GM19043 (cell line): ENCODE measurements around the gene TMEM132A.

Experiments
- ATAC-seq: cut with Tn5 transposase; IDR thresholded peaks from one replicate; pipeline ENCODE4 v1.9.1; 2021; ENCODE audit warnings: low read depth; ENCODE audit not compliant: unreplicated experiment

TMEM132A gene

DNA sequence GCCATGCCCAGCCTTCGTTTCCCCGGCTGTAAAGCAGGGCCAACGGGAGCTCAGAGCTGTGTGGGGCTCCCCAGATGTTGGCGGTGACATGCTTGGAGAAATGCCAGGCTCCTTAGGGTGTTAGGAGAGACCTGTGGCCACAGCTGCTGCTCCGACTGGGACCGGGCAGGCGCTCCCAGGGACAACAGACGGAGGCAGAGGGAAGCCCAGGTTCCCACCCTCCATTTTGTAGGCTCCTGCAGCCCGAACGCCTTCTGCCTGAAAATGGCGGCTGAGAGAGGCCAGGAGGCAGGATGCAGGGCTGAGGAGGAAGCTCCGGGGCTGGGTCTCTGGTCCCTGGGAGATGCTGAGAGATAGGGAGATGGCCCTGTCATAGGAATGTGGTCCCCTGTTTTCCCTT, 57.3 kb downstream of the TMEM132A start:
- no peak for ATAC-seq

DNA sequence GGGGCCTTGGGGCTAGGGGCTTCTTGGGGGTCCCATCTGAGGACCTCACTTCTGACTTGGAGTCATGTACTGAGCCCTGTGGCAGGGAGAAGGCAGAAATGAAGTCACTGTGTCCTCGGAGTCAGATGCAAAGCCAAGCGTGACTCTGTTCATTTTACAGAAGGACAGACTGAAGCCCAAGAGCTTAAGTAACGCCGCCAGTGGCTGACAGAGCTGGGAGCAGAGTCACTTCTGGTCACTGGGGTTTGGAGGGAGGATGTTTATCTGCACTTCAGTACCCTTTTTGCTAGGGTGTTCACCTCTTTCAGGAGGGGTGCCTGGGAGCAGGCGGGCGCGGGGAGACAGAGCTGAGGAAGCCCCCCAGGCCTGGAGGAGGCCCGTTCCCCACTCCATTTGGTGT, 57.9 kb downstream of the TMEM132A start:
- no peak for ATAC-seq

DNA sequence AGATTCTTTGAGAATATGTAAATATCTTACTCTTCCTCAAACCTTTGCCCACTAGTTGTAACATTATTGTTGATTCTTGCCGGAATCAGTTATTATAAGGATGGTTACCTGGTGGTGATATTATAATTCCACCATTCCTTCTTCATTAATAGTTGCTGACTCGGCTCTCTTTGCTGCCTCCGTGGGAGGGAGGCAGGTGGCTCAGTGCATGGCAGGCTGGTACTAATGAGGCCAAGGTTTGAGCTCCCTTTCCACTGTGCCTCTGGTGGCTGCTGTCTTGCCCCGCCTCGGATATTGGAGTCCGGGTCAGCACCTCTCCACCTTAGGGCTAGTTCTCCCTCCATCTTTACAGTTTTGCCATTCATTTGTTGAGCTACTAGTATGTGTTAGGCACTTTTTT, 59.9 kb downstream of the TMEM132A start:
- no peak for ATAC-seq

DNA sequence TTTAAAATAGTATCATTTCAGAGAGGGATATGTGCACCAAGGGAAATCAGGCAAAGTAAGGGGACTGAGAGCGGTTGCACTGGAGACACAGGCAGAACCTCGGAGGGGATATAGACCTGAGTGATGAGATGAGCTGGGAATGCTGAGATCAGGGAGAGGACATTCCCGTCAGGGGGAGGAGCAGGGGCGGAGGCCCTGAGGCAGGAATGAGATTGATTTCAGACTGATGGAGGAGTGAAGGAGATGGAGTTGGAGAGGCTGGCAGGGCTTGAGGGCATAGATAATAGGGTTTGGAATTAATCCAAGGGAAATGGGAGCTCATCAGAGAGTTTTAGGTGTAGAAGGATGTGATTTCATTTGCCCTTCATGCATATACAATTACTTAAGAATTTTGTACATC, 60.4 kb downstream of the TMEM132A start:
- ATAC-seq, result no peak

DNA sequence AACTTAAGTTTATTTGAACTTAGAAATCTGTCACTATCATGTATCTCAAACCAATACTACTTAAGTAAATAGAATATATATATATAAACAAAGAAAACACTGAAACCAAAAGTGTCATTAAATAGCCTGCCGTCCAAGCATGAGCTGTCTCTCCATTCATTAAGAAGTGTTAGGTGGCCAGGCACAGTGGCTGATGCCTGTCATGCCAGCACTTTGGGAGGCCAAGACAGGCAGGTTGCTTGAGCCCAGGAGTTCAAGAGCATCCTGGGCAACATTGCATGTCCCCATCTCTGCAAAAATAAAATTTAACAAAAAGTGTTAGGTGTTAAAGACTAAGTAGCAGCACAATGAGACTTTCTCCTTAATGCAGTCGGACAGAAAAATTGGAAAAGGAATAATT, 61.2 kb downstream of the TMEM132A start:
- no peak for ATAC-seq

DNA sequence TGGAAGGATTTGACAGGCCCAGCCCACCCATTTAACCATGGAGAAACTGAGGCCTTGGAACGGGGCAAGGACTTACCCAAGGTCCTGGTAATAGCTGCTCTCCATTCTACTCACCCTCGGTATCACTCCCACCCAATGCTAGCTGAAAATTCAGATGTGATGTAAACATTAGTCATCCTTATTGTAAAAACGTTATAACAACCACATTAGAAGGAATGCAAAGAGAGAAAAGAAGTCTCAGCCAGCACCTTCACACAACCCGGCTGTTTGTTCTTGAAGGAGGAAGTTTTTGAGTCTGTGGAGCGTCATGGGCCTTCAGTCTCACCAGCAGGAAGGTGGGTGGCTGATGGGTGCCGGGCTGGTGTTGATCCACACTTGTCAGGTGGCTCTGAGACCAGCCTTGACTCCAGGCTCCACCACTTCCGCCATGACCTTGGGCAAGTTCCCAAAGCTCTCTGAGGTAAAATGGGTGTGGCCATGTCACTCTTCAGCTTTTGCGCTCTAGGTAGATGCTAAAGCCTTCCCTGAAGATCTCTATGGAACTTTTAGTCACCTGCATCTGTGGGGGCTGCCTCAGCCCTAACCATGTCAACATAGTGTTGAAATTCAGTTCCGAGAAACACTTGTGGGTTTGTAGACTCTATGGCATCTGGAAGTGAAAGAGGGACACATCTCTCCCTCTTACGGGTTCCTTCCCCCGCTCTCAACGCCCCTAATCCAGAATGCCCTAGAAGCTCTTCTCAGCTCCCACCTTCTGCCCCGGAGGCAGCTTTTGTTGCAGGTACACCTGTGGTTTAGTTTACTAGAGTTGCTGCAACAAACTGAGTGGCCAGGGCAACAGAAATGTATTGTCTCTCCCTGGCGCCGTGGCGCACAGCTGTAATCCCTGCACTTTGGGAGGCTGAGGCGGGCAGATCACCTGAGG, 62.0 kb downstream of the TMEM132A start:
- no peak for ATAC-seq
